ENCODE data around the gene FANCC. TPM values are rescaled to one million over a fixed set of nuclear protein-coding genes. Genes with fewer than 3 reads are reported as not detected.
A peak's percentile ranks its signal among the peaks of the same experiment; 100 is the strongest.

The FANCC gene
- total RNA-seq, 2 donors from 2014 or later = 7.5 to 12.5 TPM

- TF ChIP-seq POLR2A (IDR thresholded peaks at IDR 0.05) (no peak), CTCF (IDR thresholded peaks at IDR 0.05) (no peak)
- peak in 3 of 4 donors; percentile 49 to 62 (median 50) for DNase-seq
- ATAC-seq = peak; percentile 63
- H3K4me1 ChIP-seq = no peaks in the 10 kb centered on the region
- H3K9me3 ChIP-seq = no peaks in the 10 kb centered on the region
- H3K4me3 ChIP-seq = no peak overlapping the region
- intact Hi-C loops (cut with DNase I) = no loop called here
- WGBS, 2 donors = 72 to 74% methylated on average over 7 of the region's 7 CpGs
- no peaks in the 10 kb centered on the region for H3K27me3 ChIP-seq
- H3K36me3 ChIP-seq (replicated peaks in 1 of 2; ENCODE audit: insufficient read depth in 1 of 2, low read depth in 2 of 2) = no peaks in the 10 kb centered on the region
- no peak overlapping the region for H3K27ac ChIP-seq
Observed at GRCh38 chr9:95157481-95158151, 159.9 kb downstream of the FANCC start.

DNA sequence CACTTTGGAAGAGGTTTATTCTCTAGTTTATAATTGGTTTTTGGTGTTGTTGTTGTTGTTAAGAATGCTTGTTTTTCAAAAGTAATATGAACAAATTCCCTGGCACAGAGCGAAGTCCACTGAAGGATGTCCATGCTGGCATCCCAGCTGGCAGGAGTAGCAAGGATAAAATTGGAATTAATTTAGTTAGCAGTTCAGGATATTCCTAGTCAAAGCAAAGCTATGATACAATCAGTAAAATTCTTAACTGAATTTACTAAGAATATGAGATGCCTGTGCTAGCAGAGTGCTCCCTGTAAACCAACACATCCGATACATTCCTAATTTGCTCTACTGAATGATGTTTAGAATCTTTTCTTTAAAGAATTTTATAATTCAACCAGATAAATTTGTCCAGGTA is 161.4 kb downstream of the FANCC start:
- intact Hi-C loops (cut with DNase I) = no loop called here
- Histone ChIP-seq H3K27me3 (no peaks in the 10 kb centered on the region), H3K4me1 (no peaks in the 10 kb centered on the region), H3K36me3 (replicated peaks in 1 of 2; ENCODE audit: insufficient read depth in 1 of 2, low read depth in 2 of 2) (no peaks in the 10 kb centered on the region), H3K27ac (no peak overlapping the region), H3K4me3 (no peak overlapping the region), H3K9me3 (no peaks in the 10 kb centered on the region)
- 96 to 97% methylated on average over 2 of the region's 2 CpGs for WGBS, 2 donors
- ATAC-seq = no peak
- TF ChIP-seq POLR2A (IDR thresholded peaks at IDR 0.05) (no peak), CTCF (IDR thresholded peaks at IDR 0.05) (no peak)
- DNase-seq = no peak

DNA sequence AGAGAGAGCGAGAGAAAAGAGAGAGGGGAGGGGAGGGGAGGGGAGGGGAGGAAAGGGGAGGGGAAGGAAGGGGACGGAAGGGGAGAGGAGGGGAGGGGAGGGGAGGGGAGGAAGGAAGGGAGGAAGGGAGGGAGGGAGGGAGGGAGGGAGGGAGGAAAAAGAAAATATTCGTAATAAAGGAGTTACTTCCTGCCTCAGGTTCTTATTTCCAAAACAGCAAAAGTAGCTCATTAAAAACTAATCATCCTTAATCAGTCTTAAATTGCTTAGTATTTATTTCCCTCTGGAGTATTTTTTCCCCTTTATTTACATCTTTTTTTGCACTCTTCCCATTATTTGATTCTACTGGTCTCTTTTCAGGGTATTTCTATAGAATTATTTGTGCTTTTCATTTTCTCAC is 162.3 kb downstream of the FANCC start:
- Histone ChIP-seq H3K36me3 (replicated peaks in 1 of 2; ENCODE audit: insufficient read depth in 1 of 2, low read depth in 2 of 2) (no peaks in the 10 kb centered on the region), H3K4me3 (no peak overlapping the region), H3K9me3 (no peaks in the 10 kb centered on the region), H3K27ac (no peak overlapping the region), H3K4me1 (no peaks in the 10 kb centered on the region), H3K27me3 (no peaks in the 10 kb centered on the region)
- TF ChIP-seq CTCF (IDR thresholded peaks at IDR 0.05) = no peak
- no peak for TF ChIP-seq POLR2A (IDR thresholded peaks at IDR 0.05)
- intact Hi-C loops (cut with DNase I) = no loop called here
- WGBS, 2 donors = 70 to 91% methylated on average over 1 to 3 of the region's 3 CpGs
- ATAC-seq (no peak), DNase-seq (no peak)

GRCh38 chr9:95150903-95151302 is 166.6 kb downstream of the FANCC start:
- H3K27me3 ChIP-seq = no peaks in the 10 kb centered on the region
- WGBS, 2 donors = 93 to 95% methylated on average over 7 of the region's 7 CpGs
- no peaks in the 10 kb centered on the region for H3K4me1 ChIP-seq
- intact Hi-C loops (cut with DNase I) = no loop called here
- no peak for DNase-seq
- no peak overlapping the region for H3K27ac ChIP-seq
- no peaks in the 10 kb centered on the region for H3K9me3 ChIP-seq
- ATAC-seq = no peak
- TF ChIP-seq CTCF (IDR thresholded peaks at IDR 0.05) = no peak
- no peak for TF ChIP-seq POLR2A (IDR thresholded peaks at IDR 0.05)
- no peak overlapping the region for H3K4me3 ChIP-seq
- H3K36me3 ChIP-seq (replicated peaks in 1 of 2; ENCODE audit: insufficient read depth in 1 of 2, low read depth in 2 of 2) = no peaks in the 10 kb centered on the region

GRCh38 chr9:95148208-95148520 is 169.3 kb downstream of the FANCC start:
- TF ChIP-seq CTCF (IDR thresholded peaks at IDR 0.05) (no peak), POLR2A (IDR thresholded peaks at IDR 0.05) (no peak)
- ATAC-seq (no peak), DNase-seq (no peak)
- intact Hi-C loops (cut with DNase I) = no loop called here
- Histone ChIP-seq H3K36me3 (replicated peaks in 1 of 2; ENCODE audit: insufficient read depth in 1 of 2, low read depth in 2 of 2) (no peaks in the 10 kb centered on the region), H3K4me1 (no peaks in the 10 kb centered on the region), H3K27me3 (no peaks in the 10 kb centered on the region), H3K4me3 (no peak overlapping the region), H3K9me3 (no peaks in the 10 kb centered on the region), H3K27ac (peak overlapping the region in 1 of 4 donors; percentile 12)
- 49 to 63% methylated on average over 2 of the region's 2 CpGs for WGBS, 2 donors

Measured in body of pancreas (tissue), 4 donors.